Activated naive CD8-positive, alpha-beta T cell treated with anti-CD3 and anti-CD28 coated beads for 36 hours (primary cell): ENCODE measurements around the gene PARD6A. TPM values are rescaled to one million over a fixed set of nuclear protein-coding genes. Genes with fewer than 3 reads are reported as not detected.

Source experiments
- DNase-seq: peaks from one replicate; pipeline ENCODE4 v3.0.0; 2021
- H3K27ac Mint-ChIP-seq: one replicate; pipeline ENCODE4 v1.8.0; 2022; ENCODE audit warnings: mild to moderate bottlenecking, moderate library complexity, mixed read lengths
- H3K27me3 Mint-ChIP-seq: one replicate; pipeline ENCODE4 v1.8.0; 2022; ENCODE audit warnings: mild to moderate bottlenecking, mixed read lengths
- H3K36me3 Mint-ChIP-seq: one replicate; pipeline ENCODE4 v1.8.0; 2021; ENCODE audit warnings: mild to moderate bottlenecking, mixed read lengths
- H3K4me1 Mint-ChIP-seq: one replicate; pipeline ENCODE4 v1.8.0; 2021; ENCODE audit warnings: mixed read lengths
- H3K4me3 Mint-ChIP-seq: one replicate; pipeline ENCODE4 v1.8.0; 2022; ENCODE audit warnings: mild to moderate bottlenecking, moderate library complexity, mixed read lengths
- H3K9me3 Mint-ChIP-seq: one replicate; pipeline ENCODE4 v1.8.0; 2022; ENCODE audit warnings: mixed read lengths
- total RNA-seq, 2 experiments: library from RNA; stranded (reverse); gene quantifications; one replicate each; pipeline ENCODE4 v1.2.3, GENCODE V29; 2021

Gene PARD6A
- total RNA-seq, 2 experiments from 2014 or later = 7.8 to 9.4 TPM

DNA sequence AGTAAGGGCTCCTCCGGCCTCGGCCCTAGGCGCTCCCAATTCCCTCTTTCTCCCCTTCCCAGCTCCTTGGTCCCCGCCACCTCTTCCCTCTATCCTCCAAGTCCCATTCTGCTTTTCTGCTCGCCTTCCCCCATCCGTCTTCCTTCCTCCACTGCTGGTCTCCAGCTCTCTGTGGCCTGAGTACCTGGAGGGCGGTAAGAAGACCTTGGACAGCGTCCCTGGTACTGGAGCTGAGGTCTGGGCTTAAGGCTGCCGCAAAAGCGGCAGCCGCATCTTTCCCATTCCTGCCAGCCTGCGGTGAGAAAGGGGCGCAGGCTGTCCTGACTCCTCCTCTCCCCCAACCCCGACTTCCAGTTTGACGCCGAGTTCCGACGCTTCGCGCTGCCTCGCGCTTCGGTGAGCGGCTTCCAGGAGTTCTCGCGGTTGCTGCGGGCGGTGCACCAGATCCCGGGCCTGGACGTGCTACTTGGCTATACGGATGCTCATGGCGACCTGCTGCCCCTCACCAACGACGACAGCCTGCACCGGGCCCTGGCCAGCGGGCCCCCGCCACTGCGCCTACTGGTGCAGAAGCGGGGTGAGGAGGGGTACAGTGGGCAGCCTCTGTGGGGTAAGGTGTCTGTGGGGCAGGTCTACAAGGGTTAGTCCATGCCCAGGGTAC is 471 bp downstream of the PARD6A start:
- peak; percentile 24 for DNase-seq
- H3K4me1 Mint-ChIP-seq = peaks cover 32% of the 10 kb centered on the region
- H3K27ac Mint-ChIP-seq = peak overlapping the region; percentile 74
- no peaks in the 10 kb centered on the region for H3K9me3 Mint-ChIP-seq
- no peaks in the 10 kb centered on the region for H3K27me3 Mint-ChIP-seq
- peaks cover 10% of the 10 kb centered on the region for H3K36me3 Mint-ChIP-seq
- peak overlapping the region; percentile 92 for H3K4me3 Mint-ChIP-seq

DNA sequence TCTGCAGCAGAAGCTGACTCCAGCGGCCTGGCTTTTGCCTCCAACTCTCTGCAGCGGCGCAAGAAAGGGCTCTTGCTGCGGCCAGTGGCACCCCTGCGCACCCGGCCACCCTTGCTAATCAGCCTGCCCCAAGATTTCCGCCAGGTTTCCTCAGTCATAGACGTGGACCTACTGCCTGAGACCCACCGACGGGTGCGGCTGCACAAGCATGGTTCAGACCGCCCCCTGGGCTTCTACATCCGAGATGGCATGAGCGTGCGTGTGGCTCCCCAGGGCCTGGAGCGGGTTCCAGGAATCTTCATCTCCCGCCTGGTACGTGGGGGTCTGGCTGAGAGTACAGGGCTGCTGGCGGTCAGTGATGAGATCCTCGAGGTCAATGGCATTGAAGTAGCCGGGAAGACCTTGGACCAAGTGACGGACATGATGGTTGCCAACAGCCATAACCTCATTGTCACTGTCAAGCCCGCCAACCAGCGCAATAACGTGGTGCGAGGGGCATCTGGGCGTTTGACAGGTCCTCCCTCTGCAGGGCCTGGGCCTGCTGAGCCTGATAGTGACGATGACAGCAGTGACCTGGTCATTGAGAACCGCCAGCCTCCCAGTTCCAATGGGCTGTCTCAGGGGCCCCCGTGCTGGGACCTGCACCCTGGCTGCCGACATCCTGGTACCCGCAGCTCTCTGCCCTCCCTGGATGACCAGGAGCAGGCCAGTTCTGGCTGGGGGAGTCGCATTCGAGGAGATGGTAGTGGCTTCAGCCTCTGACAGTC is 1.3 kb downstream of the PARD6A start:
- Mint-ChIP-seq H3K4me3 (peak overlapping the region; percentile 92), H3K36me3 (peaks cover 10% of the 10 kb centered on the region), H3K27ac (no peak overlapping the region)

DNA sequence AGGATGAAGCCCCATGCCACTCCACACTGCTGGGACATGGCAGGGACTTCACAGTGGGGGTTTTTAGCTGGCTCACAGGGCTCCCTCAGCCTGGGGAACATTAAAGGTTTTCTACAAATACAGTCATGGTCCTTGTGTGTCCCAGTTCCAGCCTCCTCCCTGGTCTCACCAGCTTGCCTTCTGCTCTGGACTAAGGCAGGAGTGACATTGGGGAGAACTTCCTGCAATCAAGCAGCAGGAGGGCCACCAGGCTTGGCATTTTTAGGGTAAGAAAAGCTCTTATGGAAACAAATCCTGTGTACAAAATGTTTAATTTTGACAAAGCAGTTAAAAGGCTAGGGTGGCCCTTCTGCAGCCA is 1.9 kb downstream of the PARD6A start:
- DNase-seq = no peak
- H3K4me1 Mint-ChIP-seq = peaks cover 34% of the 10 kb centered on the region
- H3K36me3 Mint-ChIP-seq = peaks cover 10% of the 10 kb centered on the region
- no peaks in the 10 kb centered on the region for H3K27me3 Mint-ChIP-seq
- H3K9me3 Mint-ChIP-seq = no peaks in the 10 kb centered on the region
- no peak overlapping the region for H3K27ac Mint-ChIP-seq
- no peak overlapping the region for H3K4me3 Mint-ChIP-seq

More for the DNA sequence above, 1.3 kb downstream of the PARD6A start:
- no peak for DNase-seq
- Mint-ChIP-seq H3K9me3 (no peaks in the 10 kb centered on the region), H3K4me1 (peaks cover 32% of the 10 kb centered on the region), H3K27me3 (no peaks in the 10 kb centered on the region)

DNA sequence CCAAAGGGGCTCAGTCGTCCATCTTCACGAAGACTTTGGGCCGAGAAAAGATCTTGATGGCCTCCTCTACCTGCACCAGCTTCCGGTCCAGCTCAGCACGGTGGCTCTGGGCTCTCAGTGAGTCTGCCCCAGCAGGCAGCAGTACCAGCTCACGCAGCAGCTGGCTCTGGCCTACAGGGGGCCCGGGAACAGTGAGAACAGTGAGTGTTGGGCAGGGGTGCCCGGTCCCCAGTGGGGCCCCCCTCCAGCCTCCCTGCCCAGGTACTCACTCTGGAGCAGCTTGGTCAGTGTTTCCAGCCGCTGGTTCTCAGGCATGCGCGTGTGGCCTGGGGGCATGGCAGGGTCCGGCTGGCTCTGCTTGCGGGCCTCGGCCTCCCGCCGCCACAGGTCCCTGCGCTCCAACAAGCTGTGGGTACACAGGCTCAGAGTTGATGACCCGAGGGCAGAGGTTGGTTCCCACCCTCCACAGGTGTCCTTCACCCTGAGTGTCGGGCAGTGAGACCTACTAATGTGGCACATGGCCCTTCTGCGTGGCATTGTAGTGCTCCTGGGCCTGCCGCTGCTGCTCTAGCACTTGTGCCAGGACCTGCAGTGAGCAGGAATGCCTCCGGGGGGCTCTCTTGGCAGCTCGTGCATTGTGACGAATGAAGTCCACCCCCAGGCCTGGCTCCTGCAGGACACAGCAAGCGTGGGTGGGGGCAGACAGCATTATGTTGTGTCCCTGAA is 2.6 kb downstream of the PARD6A start:
- H3K4me3 Mint-ChIP-seq = no peak overlapping the region

DNA sequence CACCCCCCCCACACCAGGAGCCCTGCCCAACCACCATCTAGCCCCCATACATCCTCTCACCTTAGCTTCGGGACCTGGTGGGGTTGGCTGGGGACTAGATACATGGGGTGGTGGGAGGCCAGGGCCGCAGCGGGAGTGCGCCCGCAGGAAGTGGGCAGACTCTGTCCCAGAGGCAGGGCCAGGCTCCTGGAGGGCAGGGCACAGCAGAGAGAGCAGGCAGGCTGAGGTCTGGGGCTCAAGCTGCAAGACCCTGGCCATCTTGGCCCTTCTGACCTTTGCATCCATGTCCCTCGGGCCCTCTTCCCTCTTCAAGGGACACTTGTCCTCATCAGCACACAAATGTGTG is 3.1 kb downstream of the PARD6A start:
- Mint-ChIP-seq H3K36me3 (peaks cover 7% of the 10 kb centered on the region), H3K4me3 (no peak overlapping the region), H3K4me1 (peaks cover 26% of the 10 kb centered on the region), H3K9me3 (no peaks in the 10 kb centered on the region), H3K27me3 (no peaks in the 10 kb centered on the region), H3K27ac (no peak overlapping the region)
- no peak for DNase-seq

More for the DNA sequence above, 2.6 kb downstream of the PARD6A start:
- H3K4me1 Mint-ChIP-seq = peaks cover 30% of the 10 kb centered on the region
- H3K27ac Mint-ChIP-seq = no peak overlapping the region
- no peaks in the 10 kb centered on the region for H3K9me3 Mint-ChIP-seq
- peaks cover 8% of the 10 kb centered on the region for H3K36me3 Mint-ChIP-seq
- no peaks in the 10 kb centered on the region for H3K27me3 Mint-ChIP-seq
- peak; percentile 52 for DNase-seq

DNA sequence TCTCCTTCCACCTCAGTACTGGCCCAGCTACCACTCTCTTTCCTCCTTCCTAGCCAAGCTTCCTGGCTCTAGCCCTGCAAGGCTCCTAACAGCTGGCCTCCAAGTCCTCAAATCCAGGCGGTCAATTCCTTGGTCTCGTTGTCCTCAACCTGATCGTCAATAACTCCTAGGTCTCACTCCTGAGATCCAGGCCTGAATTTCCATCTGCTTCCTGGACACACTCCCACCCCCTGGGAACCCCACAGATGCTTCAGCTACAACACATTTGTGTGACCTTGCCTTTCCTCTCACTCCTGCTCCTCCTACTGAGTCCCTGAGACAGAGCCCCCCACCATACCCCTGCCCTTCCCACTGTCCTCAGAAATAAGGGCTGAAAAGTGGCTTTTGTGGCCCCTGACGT is 3.5 kb downstream of the PARD6A start:
- no peaks in the 10 kb centered on the region for H3K27me3 Mint-ChIP-seq
- H3K9me3 Mint-ChIP-seq = no peaks in the 10 kb centered on the region
- no peak for DNase-seq
- H3K4me1 Mint-ChIP-seq = peaks cover 22% of the 10 kb centered on the region
- no peak overlapping the region for H3K27ac Mint-ChIP-seq
- H3K36me3 Mint-ChIP-seq = peaks cover 4% of the 10 kb centered on the region
- no peak overlapping the region for H3K4me3 Mint-ChIP-seq

DNA sequence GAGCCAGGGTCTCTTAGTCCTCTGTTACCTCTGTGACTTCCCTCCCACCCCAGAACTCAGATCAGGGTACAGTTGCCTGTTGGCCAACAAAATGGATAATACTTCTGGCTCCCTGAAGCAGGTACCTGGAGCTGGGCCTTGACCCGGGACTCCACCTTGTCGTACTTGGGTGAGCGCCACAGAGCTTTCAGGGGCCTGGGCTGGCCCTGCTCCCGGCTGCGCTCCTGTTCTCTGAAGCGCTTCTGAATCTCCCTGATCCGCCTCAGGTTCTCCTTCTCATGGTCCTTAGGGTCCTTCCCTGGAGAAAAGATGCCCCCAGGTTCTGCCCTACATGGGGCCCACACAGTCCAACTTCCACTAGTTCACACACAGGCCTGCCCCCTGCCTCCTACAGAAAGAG is 4.1 kb downstream of the PARD6A start:
- H3K27me3 Mint-ChIP-seq = no peaks in the 10 kb centered on the region
- peaks cover 1% of the 10 kb centered on the region for H3K36me3 Mint-ChIP-seq
- H3K9me3 Mint-ChIP-seq = no peaks in the 10 kb centered on the region
- no peak for DNase-seq
- no peak overlapping the region for H3K27ac Mint-ChIP-seq
- H3K4me1 Mint-ChIP-seq = peaks cover 22% of the 10 kb centered on the region
- no peak overlapping the region for H3K4me3 Mint-ChIP-seq

DNA sequence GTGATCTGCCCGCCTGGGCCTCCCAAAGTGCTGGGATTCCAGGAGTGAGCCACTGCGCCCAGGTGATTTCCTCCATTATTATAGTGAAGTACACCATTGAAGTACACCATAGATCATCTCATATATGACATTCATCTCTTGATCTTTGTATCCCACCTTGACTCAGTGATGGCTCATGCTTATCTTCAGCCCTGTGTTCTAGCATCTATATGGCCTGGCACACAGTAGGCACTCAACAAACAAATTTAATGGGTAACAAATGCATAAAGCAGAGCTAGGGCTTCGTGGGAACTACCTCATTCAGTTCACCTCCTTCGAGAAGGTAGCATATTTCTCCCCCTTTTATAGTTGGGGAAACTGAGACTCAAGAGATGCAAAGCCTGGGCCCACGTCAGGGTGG is 4.8 kb downstream of the PARD6A start:
- H3K27ac Mint-ChIP-seq = no peak overlapping the region
- peak overlapping the region; percentile 78 for H3K4me3 Mint-ChIP-seq
- H3K36me3 Mint-ChIP-seq = peaks cover 1% of the 10 kb centered on the region

DNA sequence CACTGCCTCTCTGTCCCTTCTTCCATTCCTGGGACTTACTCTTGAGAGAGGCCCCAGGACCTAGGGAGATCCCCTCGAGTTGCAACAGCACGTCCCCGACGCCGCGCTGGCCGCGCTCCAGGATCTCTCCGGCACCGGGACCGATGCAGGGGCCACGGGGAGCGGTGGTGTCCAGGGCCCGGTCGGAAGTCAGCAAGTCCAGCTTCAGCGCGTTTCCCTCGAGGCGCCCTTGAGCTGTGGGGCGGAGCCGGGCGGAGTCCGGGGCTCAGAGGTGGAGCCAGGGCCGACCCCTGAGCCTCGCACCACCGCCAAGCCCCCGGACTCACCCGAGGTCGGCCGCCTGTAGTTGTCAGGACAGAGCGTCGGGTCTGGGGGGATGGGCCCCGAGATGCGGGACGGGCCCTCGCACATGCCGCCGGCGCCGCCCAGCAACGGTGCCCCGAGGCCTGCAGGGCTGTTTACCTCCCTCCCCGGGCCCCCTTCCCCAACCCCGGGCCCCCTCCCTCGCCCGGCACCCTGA is 5.3 kb downstream of the PARD6A start:
- Mint-ChIP-seq H3K4me1 (peaks cover 20% of the 10 kb centered on the region), H3K27ac (no peak overlapping the region), H3K36me3 (peaks cover 1% of the 10 kb centered on the region), H3K9me3 (no peaks in the 10 kb centered on the region), H3K27me3 (no peaks in the 10 kb centered on the region), H3K4me3 (peak overlapping the region; percentile 78)
- DNase-seq = peak; percentile 30

More for the DNA sequence above, 4.8 kb downstream of the PARD6A start:
- Mint-ChIP-seq H3K27me3 (no peaks in the 10 kb centered on the region), H3K9me3 (no peaks in the 10 kb centered on the region), H3K4me1 (peaks cover 22% of the 10 kb centered on the region)
- DNase-seq = no peak

DNA sequence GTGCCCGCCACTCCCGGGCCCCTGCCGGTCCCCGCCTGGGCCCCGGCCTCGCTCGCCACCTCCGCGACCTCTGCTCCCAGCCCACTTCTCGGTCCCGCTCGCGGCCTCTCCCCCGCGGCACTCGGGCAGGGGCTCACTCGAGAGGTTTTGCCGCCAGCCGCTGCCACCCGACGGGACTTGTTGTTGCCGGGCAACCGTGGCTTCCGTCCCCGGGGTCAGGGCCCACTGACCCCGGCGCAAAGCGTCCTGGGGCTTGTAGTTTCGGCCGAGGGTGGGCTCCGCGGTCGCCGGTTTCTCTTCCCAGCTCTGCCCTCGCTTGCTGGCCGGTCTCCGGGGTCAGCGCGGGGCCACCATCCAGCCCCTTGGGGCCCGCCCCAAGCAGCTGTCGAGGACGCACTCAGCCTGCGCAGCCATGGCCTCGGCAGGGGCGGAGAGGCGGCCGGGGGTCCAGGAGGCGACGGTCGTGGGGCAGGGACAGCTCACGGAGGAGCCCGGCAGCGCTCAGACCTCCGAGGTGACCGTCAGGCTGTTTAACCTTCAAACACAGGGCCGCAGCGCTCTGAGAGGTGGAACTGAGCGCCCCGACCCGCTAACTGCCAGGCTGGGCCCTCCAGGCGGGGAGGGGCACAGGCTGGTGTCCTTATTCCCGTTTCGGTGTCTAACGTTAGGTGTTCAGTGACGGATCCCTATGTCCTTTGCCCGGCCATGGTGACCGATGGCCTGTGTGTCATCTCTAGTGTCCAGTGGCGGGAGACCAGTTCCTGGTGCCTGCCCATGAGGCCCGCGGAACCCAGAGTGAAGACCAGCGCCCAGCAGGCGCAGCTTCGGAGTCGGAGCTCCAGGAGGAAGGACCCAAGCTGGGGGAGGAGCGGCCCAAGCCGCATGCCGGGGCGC is 6.0 kb downstream of the PARD6A start, which contains the start of the genes C16orf86 and ENKD1:
Gene C16orf86, plus strand, starts transcription at position 256 of the 894 bp plus-strand sequence. Its CDS starts 157 bp downstream, at position 413.
Gene ENKD1, minus strand, starts transcription at position 192 of the 894 bp plus-strand sequence. CDS start 308 bp downstream, outside the sequence.
- no peaks in the 10 kb centered on the region for H3K9me3 Mint-ChIP-seq
- peak; percentile 84 for DNase-seq
- H3K4me3 Mint-ChIP-seq = peak within 1 kb of the TSS; percentile 91
- peaks cover 14% of the 10 kb centered on the region for H3K4me1 Mint-ChIP-seq
- no peaks in the 10 kb centered on the region for H3K27me3 Mint-ChIP-seq
- peak within 1 kb of the TSS; percentile 82 for H3K27ac Mint-ChIP-seq
- H3K36me3 Mint-ChIP-seq = peaks cover 1% of the 10 kb centered on the region

DNA sequence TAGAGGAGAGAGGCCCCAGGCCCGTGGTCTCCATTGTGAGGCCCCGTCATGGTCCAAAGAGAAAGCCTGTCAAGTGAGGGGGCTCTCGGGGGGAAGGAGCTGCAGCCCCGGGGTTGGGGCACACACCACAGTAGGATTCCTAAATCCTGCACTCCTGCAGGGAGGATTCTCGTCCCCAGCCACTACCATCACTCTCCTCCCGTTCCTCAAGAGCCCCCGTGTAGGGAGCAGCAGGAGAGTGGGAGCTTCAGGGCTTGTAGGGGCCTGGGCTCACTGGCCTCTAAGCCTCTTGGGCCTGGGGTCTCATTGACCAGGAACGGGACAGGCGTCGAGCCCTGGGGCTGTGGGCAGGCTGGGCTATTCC is 6.7 kb downstream of the PARD6A start:
- H3K36me3 Mint-ChIP-seq = peaks cover 1% of the 10 kb centered on the region
- H3K4me3 Mint-ChIP-seq = peak overlapping the region; percentile 91
- peak overlapping the region; percentile 74 for H3K27ac Mint-ChIP-seq
- DNase-seq = no peak
- peaks cover 12% of the 10 kb centered on the region for H3K4me1 Mint-ChIP-seq
- H3K9me3 Mint-ChIP-seq = no peaks in the 10 kb centered on the region
- H3K27me3 Mint-ChIP-seq = no peaks in the 10 kb centered on the region

DNA sequence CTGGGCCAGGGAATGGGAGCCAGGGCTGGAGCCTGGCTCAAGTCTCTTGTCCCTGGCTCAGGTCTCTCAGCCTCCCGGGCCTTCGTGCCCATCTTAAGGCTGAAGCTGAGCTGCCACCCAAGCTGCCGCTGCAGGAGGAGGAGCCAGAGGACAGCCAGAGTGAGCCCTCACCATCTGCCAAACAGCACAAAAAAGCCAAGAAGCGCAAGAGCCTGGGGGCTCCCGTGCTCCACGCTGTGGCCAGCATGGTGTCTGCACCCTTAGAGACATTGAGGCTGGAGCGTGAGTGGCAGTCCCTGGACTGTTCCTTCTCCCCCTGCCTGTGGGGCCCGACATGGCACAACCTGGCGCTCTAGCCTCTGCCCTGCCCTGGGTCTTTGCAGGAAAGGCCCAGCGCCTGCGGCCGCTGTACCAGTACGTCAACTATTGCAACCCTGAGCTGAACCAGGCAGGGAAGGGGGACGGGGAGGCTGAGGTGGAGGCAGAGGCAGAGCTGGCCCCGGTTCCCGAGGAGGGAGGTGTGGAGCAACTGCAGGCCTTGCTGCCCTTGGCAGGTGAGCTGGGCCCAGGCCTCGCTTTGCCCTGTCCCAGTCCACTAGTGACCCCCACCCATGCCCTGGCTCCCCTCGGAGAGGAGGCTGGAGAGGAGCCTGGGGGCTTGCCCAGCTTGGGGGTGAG is 7.2 kb downstream of the PARD6A start:
- Mint-ChIP-seq H3K9me3 (no peaks in the 10 kb centered on the region), H3K36me3 (peaks cover 1% of the 10 kb centered on the region), H3K4me3 (no peak overlapping the region), H3K27ac (no peak overlapping the region), H3K27me3 (no peaks in the 10 kb centered on the region), H3K4me1 (peaks cover 12% of the 10 kb centered on the region)
- DNase-seq = peak; percentile 87

DNA sequence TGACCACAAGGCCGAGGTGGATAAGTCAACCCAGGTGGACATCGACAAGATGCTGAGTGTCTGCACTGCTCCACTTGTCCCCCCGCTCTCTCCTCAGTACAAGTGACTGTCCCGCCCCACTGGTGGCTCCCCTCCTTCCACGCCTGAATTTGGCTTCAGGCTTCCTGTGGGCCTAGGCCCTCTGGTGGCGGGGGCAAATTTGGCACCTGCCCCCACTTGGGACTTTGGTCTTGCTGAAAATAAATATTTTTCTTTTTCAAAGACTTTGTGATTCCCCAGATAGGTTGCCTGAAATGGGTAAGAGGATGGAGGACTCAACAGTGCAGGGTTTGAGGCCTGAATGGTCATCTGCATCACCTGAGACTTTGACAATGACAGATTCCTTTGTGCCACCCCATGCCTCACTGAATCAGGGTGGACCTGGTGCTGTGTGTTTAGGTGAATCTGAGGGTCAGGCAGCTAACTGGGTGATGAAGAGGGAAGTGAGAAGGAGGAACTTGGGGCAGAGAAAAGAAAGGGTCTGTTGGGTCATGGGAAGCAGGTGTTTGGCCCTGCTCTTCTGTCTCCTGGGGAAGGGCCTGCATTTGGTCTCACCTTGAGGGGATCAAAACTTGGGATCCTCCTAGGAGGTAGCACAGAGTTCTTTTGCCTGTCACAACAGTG is 7.9 kb downstream of the PARD6A start:
- Mint-ChIP-seq H3K36me3 (peaks cover 1% of the 10 kb centered on the region), H3K4me1 (peaks cover 14% of the 10 kb centered on the region), H3K9me3 (no peaks in the 10 kb centered on the region), H3K27me3 (no peaks in the 10 kb centered on the region), H3K27ac (no peak overlapping the region), H3K4me3 (no peak overlapping the region)
- DNase-seq = peak; percentile 40
